Lower lobe of right lung (tissue), 2 donors: ENCODE data around the gene SLC2A4RG. TPM values are rescaled to one million over a fixed set of nuclear protein-coding genes. Genes with fewer than 3 reads are reported as not detected.

Experiments
- ATAC-seq, 2 donors: fragments of 200-7000 bp; cut with Tn5 transposase; one replicate each; pipeline ENCODE4 v1.9.1; 2020 to 2022; ENCODE audit warnings: mild to moderate bottlenecking in 2 of 2, moderate library complexity in 2 of 2
- DNase-seq: peaks from one replicate; pipeline ENCODE4 v3.0.0-alpha.2; 2020
- H3K27ac ChIP-seq: fragments of 200-600 bp; one replicate; pipeline ENCODE4 v1.8.0; 2022
- H3K27me3 ChIP-seq: fragments of 200-600 bp; one replicate; pipeline ENCODE4 v1.8.0; 2022; ENCODE audit warnings: low read depth
- H3K36me3 ChIP-seq: fragments of 200-600 bp; one replicate; pipeline ENCODE4 v1.8.0; 2022; ENCODE audit warnings: mild to moderate bottlenecking
- H3K4me1 ChIP-seq: fragments of 200-600 bp; one replicate; pipeline ENCODE4 v1.8.0; 2022
- H3K4me3 ChIP-seq: fragments of 200-600 bp; one replicate; pipeline ENCODE4 v1.8.0; 2022; ENCODE audit warnings: mild to moderate bottlenecking
- H3K9me3 ChIP-seq: fragments of 200-600 bp; one replicate; pipeline ENCODE4 v1.8.0; 2022
- intact Hi-C: fragments of 100-400 bp; cut with DNase I; formaldehyde crosslinking; loops from one replicate; pipeline ENCODE4 v1.11.0; 2022
- total RNA-seq: library from RNA; stranded (reverse); fragmentation: NEBNext Ultra II Directional; extraction: Animal tissue kit (Norgen Biotek cat#: 25700); gene quantifications from one replicate; pipeline ENCODE4 v1.2.1, GENCODE V29; 2021
- TF ChIP-seq, protein P1 (sequence below): fragments of 200-600 bp; IDR thresholded peaks from one replicate; pipeline ENCODE4 v1.8.0; 2022; ENCODE audit warnings: antibody characterized with exemption, mild to moderate bottlenecking
- donor health status: DM: no; HTN: yes; CAD: no; lungs with severe emphysema.

SLC2A4RG gene
- total RNA-seq, 1 donor from 2014 or later, result 50.5 TPM

GRCh38 chr20:63782521-63782971, 43.0 kb downstream of the SLC2A4RG start:
- intact Hi-C loops, result no loop called here
- TF ChIP-seq, protein P1, sequence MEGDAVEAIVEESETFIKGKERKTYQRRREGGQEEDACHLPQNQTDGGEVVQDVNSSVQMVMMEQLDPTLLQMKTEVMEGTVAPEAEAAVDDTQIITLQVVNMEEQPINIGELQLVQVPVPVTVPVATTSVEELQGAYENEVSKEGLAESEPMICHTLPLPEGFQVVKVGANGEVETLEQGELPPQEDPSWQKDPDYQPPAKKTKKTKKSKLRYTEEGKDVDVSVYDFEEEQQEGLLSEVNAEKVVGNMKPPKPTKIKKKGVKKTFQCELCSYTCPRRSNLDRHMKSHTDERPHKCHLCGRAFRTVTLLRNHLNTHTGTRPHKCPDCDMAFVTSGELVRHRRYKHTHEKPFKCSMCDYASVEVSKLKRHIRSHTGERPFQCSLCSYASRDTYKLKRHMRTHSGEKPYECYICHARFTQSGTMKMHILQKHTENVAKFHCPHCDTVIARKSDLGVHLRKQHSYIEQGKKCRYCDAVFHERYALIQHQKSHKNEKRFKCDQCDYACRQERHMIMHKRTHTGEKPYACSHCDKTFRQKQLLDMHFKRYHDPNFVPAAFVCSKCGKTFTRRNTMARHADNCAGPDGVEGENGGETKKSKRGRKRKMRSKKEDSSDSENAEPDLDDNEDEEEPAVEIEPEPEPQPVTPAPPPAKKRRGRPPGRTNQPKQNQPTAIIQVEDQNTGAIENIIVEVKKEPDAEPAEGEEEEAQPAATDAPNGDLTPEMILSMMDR, result no peak
- ATAC-seq, result no peak

DNA sequence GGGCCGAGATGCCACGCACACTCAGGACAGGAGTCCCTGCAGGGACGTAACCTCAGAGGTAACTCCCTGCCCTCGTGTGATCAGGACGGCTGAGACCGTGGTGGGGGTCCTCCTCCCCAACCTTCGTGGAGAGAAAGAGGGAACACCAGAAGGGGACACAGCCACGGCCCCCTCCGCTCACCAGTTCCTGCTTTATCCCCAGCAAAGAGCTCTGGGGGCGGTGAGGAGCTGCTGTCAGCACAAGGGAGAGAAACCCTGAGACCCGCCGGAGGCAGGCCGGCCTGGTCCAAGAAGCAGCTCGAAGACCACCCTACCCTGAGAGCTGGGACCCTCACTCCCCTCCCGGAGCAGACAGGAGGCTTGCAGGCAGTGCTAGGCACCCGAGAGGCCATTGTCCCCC, 44.4 kb downstream of the SLC2A4RG start:
- intact Hi-C loops, result no loop called here
- Histone ChIP-seq H3K27ac (no peak overlapping the region), H3K4me3 (no peak overlapping the region), H3K27me3 (no peaks in the 10 kb centered on the region), H3K4me1 (no peaks in the 10 kb centered on the region), H3K36me3 (peaks cover 9% of the 10 kb centered on the region), H3K9me3 (no peaks in the 10 kb centered on the region)
- DNase-seq (no peak), ATAC-seq (no peak)
- TF ChIP-seq, protein P1, result no peak

More at GRCh38 chr20:63782521-63782971, 43.0 kb downstream of the SLC2A4RG start:
- Histone ChIP-seq H3K27me3 (no peaks in the 10 kb centered on the region), H3K4me3 (no peak overlapping the region), H3K9me3 (no peaks in the 10 kb centered on the region), H3K27ac (no peak overlapping the region), H3K4me1 (no peaks in the 10 kb centered on the region), H3K36me3 (no peaks in the 10 kb centered on the region)
- no peak for DNase-seq

DNA sequence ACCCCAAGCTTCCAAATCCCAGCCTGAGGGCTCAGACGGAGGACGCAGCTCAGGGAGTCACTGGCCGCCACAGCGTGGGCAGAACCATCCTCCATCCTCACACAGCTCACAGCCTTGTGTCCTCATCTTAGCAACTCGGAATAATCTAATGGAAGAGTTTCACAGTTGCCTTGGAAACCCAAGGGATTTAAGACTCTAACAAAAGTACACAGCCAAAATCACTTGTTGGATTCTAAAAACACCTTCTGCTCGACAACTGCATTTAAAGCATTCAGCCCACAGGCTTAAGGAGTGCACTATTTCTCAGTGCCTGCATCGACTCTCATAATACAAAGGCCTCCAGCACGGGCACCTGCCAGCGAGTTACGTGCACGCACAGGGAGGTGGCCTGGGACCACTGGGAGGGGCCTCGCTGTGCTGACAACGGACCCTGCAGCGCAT, 46.1 kb downstream of the SLC2A4RG start:
- Histone ChIP-seq H3K27me3 (no peaks in the 10 kb centered on the region), H3K9me3 (no peaks in the 10 kb centered on the region), H3K36me3 (peaks cover 21% of the 10 kb centered on the region), H3K4me1 (no peaks in the 10 kb centered on the region), H3K4me3 (no peak overlapping the region), H3K27ac (no peak overlapping the region)
- intact Hi-C loops, result no loop called here
- TF ChIP-seq, protein P1, result no peak
- DNase-seq (no peak), ATAC-seq (no peak)

DNA sequence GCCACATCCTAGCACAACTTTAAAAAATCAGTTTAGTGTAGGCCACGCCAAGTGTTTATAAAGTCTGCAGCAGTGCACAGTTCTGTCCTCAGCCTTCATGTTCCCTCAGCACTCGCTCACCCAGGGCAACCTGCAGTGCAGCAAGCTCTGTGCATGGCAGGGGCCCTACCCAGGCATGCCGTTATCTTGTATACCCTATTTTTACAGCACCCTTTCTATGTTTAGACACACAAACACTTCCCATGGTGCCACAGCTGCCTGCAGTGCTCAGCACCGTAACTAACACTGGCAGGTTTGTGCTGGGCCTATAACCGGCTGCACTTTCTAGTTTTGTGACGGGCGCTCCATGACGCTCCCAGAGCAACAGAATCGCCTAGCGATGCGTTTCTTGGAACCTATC, 47.7 kb downstream of the SLC2A4RG start:
- Histone ChIP-seq H3K27ac (no peak overlapping the region), H3K27me3 (no peaks in the 10 kb centered on the region), H3K36me3 (peaks cover 21% of the 10 kb centered on the region), H3K9me3 (no peaks in the 10 kb centered on the region), H3K4me3 (no peak overlapping the region), H3K4me1 (no peaks in the 10 kb centered on the region)
- TF ChIP-seq, protein P1, result no peak
- intact Hi-C loops, result no loop called here
- DNase-seq (no peak), ATAC-seq (no peak)

GRCh38 chr20:63787749-63788148, 48.2 kb downstream of the SLC2A4RG start:
- Histone ChIP-seq H3K36me3 (peaks cover 21% of the 10 kb centered on the region), H3K27me3 (no peaks in the 10 kb centered on the region), H3K4me1 (no peaks in the 10 kb centered on the region), H3K9me3 (no peaks in the 10 kb centered on the region), H3K4me3 (no peak overlapping the region), H3K27ac (no peak overlapping the region)
- no peak for DNase-seq
- intact Hi-C loops, result no loop called here
- TF ChIP-seq, protein P1, result no peak
- no peak for ATAC-seq
